Panc1 (cell line): ENCODE data around the gene SEMA6A. TPM values are rescaled to one million over a fixed set of nuclear protein-coding genes. Genes with fewer than 3 reads are reported as not detected.

Source experiments
- ATAC-seq: fragments of 200-7000 bp; cut with Tn5 transposase; 2 replicates; pipeline ENCODE4 v1.9.1; 2020; ENCODE audit warnings: mild to moderate bottlenecking, moderate library complexity
- BruUV-seq: library from RNA; stranded (reverse); fragments of 400-500 nt; replicated peaks from 2 replicates; lab custom pipeline; 2021; lab: Mats Ljungman, UMichigan
- CTCF ChIA-PET: fragments of 300-600 bp; sonication (Branson Sonifier 250); formaldehyde crosslinking; loops from one replicate; lab custom pipeline; 2022; ENCODE audit warnings: antibody characterized with exemption; lab: Charles Lee
- POLR2A ChIA-PET: fragments of 300-600 bp; sonication (Branson Sonifier 250); formaldehyde crosslinking; loops from one replicate; lab custom pipeline; 2022; ENCODE audit warnings: antibody characterized with exemption; lab: Charles Lee
- DNase-seq: peaks from one replicate; pipeline ENCODE4 v3.0.0-alpha.2; 2010; ENCODE audit warnings: low read depth, low spot score
- H3K27ac ChIP-seq: 2 replicates; pipeline ENCODE4 v1.5.1; 2011; ENCODE audit warnings: mild to moderate bottlenecking, low read length, inconsistent platforms
- H3K27me3 ChIP-seq: fragments of 200-500 bp; sonication (Bioruptor generic); 2 replicates; pipeline ENCODE4 v1.6.0; 2014; ENCODE audit warnings: low read length, inconsistent platforms; ENCODE audit not compliant: control insufficient read depth, insufficient read depth
- H3K36me3 ChIP-seq: fragments of 200-500 bp; sonication (Bioruptor generic); 2 replicates; pipeline ENCODE4 v1.5.1; 2014; ENCODE audit warnings: inconsistent platforms, mild to moderate bottlenecking, low read length, moderate library complexity; ENCODE audit not compliant: control insufficient read depth, insufficient read depth
- H3K4me1 ChIP-seq: 2 replicates; pipeline ENCODE4 v1.5.1; 2011; ENCODE audit warnings: inconsistent platforms, mild to moderate bottlenecking, low read length, moderate library complexity; ENCODE audit not compliant: control insufficient read depth, insufficient read depth
- H3K4me3 ChIP-seq, 2 experiments: 2 replicates each; pipeline ENCODE4 v1.5.1; 2011 to 2012; ENCODE audit warnings: low read depth in 2 of 2, low read length in 2 of 2, mild to moderate bottlenecking in 2 of 2, inconsistent platforms in 1 of 2, moderate library complexity in 1 of 2
- H3K9me3 ChIP-seq: fragments of 200-500 bp; sonication (Bioruptor generic); 2 replicates; pipeline ENCODE4 v1.5.1; 2014; ENCODE audit warnings: low read depth, mild to moderate bottlenecking, inconsistent platforms, low read length, moderate library complexity; ENCODE audit not compliant: control insufficient read depth, insufficient read depth
- CTCF ChIP-seq: fragments of 450-650 bp; IDR thresholded peaks from 2 replicates; pipeline ENCODE4 v1.5.1; 2017; ENCODE audit warnings: mild to moderate bottlenecking
- POLR2AphosphoS5 ChIP-seq: IDR thresholded peaks from 2 replicates; pipeline ENCODE4 v1.6.1; 2012; ENCODE audit warnings: mild to moderate bottlenecking, low read depth, low read length, moderate library complexity
- REST ChIP-seq, 2 experiments: IDR thresholded peaks; 2 replicates each; pipeline ENCODE4 v1.6.1; 2011 to 2012; ENCODE audit warnings: low read depth in 2 of 2, control low read depth in 1 of 2, low read length in 1 of 2, mild to moderate bottlenecking in 1 of 2, moderate library complexity in 1 of 2; ENCODE audit not compliant: insufficient read depth in 1 of 2
- SIN3A ChIP-seq: IDR thresholded peaks from 2 replicates; pipeline ENCODE4 v1.6.1; 2012; ENCODE audit warnings: low read depth, mild to moderate bottlenecking, low read length, moderate library complexity, borderline replicate concordance; ENCODE audit not compliant: insufficient read depth
- TCF7L2 ChIP-seq: IDR thresholded peaks from 2 replicates; pipeline ENCODE4 v1.6.1; 2011; ENCODE audit warnings: mild to moderate bottlenecking, low read depth, low read length, inconsistent platforms
- in situ Hi-C: cut with HindIII; loops from 2 replicates; pipeline ENCODE4 v1.10.0; 2016; ENCODE audit warnings: low sequenced_read_pairs, low pct_unique_long_range_greater_than_20kb
- intact Hi-C: fragments of 100-400 bp; cut with micrococcal nuclease; formaldehyde crosslinking; loops from one replicate; pipeline ENCODE4 v1.10.0; 2022; ENCODE audit not compliant: unreplicated experiment
- total RNA-seq: library from RNA; stranded (reverse); gene quantifications from one replicate; pipeline ENCODE4 v1.2.1, GENCODE V29; 2021; ENCODE audit not compliant: unreplicated experiment

SEMA6A gene
- total RNA-seq, 1 experiment from 2014 or later: 0.54 TPM

GRCh38 chr5:116452774-116453368 lies 121.8 kb downstream of the SEMA6A start:
- ATAC-seq (no peak), DNase-seq (no peak)
- ChIA-PET POLR2A (interaction anchor here (0.6 kb wide), 1 partner anchor 13 kb away, joined by 5 read pairs; no protein-coding TSS in a partner anchor), CTCF (no interaction called here)
- BruUV-seq: no TSS peak
- no peak overlapping the region for H3K4me3 ChIP-seq
- no peaks in the 10 kb centered on the region for H3K36me3 ChIP-seq
- H3K27me3 ChIP-seq: no peaks in the 10 kb centered on the region
- TF ChIP-seq TCF7L2: no peak
- TF ChIP-seq REST (IDR thresholded peaks at IDR 0.05; ENCODE audit: insufficient read depth in 1 of 2, low read depth in 2 of 2, low read length in 1 of 2): no peak
- no peak for TF ChIP-seq POLR2AphosphoS5
- no peak for TF ChIP-seq CTCF
- TF ChIP-seq SIN3A: no peak
- no peaks in the 10 kb centered on the region for H3K4me1 ChIP-seq
- in situ Hi-C loops (no loop called here), intact Hi-C loops (no loop called here)
- H3K9me3 ChIP-seq: no peaks in the 10 kb centered on the region
- no peak overlapping the region for H3K27ac ChIP-seq

GRCh38 chr5:116451905-116452450 lies 122.6 kb downstream of the SEMA6A start:
- H3K4me3 ChIP-seq: no peak overlapping the region
- no TSS peak for BruUV-seq
- CTCF ChIA-PET: no interaction called here
- in situ Hi-C loops (no loop called here), intact Hi-C loops (no loop called here)
- TF ChIP-seq TCF7L2: no peak
- no peak for TF ChIP-seq CTCF
- no peak for TF ChIP-seq POLR2AphosphoS5
- no peak for TF ChIP-seq SIN3A
- TF ChIP-seq REST (IDR thresholded peaks at IDR 0.05; ENCODE audit: insufficient read depth in 1 of 2, low read depth in 2 of 2, low read length in 1 of 2): no peak
- DNase-seq (no peak), ATAC-seq (no peak)
- no peaks in the 10 kb centered on the region for H3K36me3 ChIP-seq
- H3K9me3 ChIP-seq: no peaks in the 10 kb centered on the region
- H3K27ac ChIP-seq: no peak overlapping the region
- H3K4me1 ChIP-seq: no peaks in the 10 kb centered on the region
- H3K27me3 ChIP-seq: no peaks in the 10 kb centered on the region
- POLR2A ChIA-PET: no interaction called here
